H9 (cell line): ENCODE results near the gene PHETA1. TPM values are rescaled to one million over a fixed set of nuclear protein-coding genes. Genes with fewer than 3 reads are reported as not detected.

Experiments used
- DNase-seq: peaks from one replicate; pipeline ENCODE4 v3.0.0-alpha.2; 2017
- H2AFZ ChIP-seq: one replicate; pipeline ENCODE4 v1.6.1; 2013; ENCODE audit warnings: mild to moderate bottlenecking, low read length, control low read depth, moderate library complexity
- H2AK5ac ChIP-seq: 2 replicates; pipeline ENCODE4 v1.6.1; 2013; ENCODE audit warnings: low read length, control low read depth, mixed read lengths; ENCODE audit not compliant: insufficient read length
- H2BK120ac ChIP-seq: one replicate; pipeline ENCODE4 v1.6.1; 2013; ENCODE audit warnings: low read depth, mild to moderate bottlenecking, low read length, control low read depth, inconsistent platforms; ENCODE audit not compliant: poor library complexity, severe bottlenecking
- H2BK12ac ChIP-seq: 2 replicates; pipeline ENCODE4 v1.6.1; 2013; ENCODE audit warnings: low read length, control low read depth, mixed read lengths, low read depth; ENCODE audit not compliant: insufficient read length
- H2BK15ac ChIP-seq: 2 replicates; pipeline ENCODE4 v1.6.1; 2013; ENCODE audit warnings: low read depth, low read length, control low read depth
- H2BK20ac ChIP-seq: one replicate; pipeline ENCODE4 v1.6.1; 2013; ENCODE audit warnings: low read depth, mild to moderate bottlenecking, low read length, control low read depth, inconsistent platforms; ENCODE audit not compliant: poor library complexity, severe bottlenecking
- H2BK5ac ChIP-seq: 2 replicates; pipeline ENCODE4 v1.6.1; 2013; ENCODE audit warnings: low read length, control low read depth, mixed read lengths; ENCODE audit not compliant: insufficient read length
- H3K14ac ChIP-seq: 2 replicates; pipeline ENCODE4 v1.6.1; 2013; ENCODE audit warnings: low read length, control low read depth; ENCODE audit not compliant: insufficient read depth
- H3K18ac ChIP-seq: 2 replicates; pipeline ENCODE4 v1.6.1; 2013; ENCODE audit warnings: low read depth, mild to moderate bottlenecking, mixed read lengths, low read length, control low read depth; ENCODE audit not compliant: insufficient read length
- H3K23ac ChIP-seq: 2 replicates; pipeline ENCODE4 v1.6.1; 2013; ENCODE audit warnings: low read length, control low read depth, mixed read lengths, low read depth; ENCODE audit not compliant: insufficient read length
- H3K23me2 ChIP-seq: 2 replicates; pipeline ENCODE4 v1.6.1; 2013; ENCODE audit warnings: low read depth, mild to moderate bottlenecking, mixed read lengths, low read length, control low read depth; ENCODE audit not compliant: insufficient read length, poor library complexity, severe bottlenecking
- H3K27ac ChIP-seq: 2 replicates; pipeline ENCODE4 v1.5.1; 2013; ENCODE audit warnings: low read length, control low read depth, mixed read lengths, low read depth; ENCODE audit not compliant: insufficient read length
- H3K27me3 ChIP-seq: 2 replicates; pipeline ENCODE4 v1.6.1; 2013; ENCODE audit warnings: low read length, control low read depth, inconsistent platforms; ENCODE audit not compliant: insufficient read depth
- H3K4ac ChIP-seq: 2 replicates; pipeline ENCODE4 v1.6.1; 2013; ENCODE audit warnings: low read depth, mild to moderate bottlenecking, control low read depth, inconsistent platforms, low read length, moderate library complexity
- H3K4me1 ChIP-seq: 2 replicates; pipeline ENCODE4 v1.6.1; 2013; ENCODE audit warnings: low read length, control low read depth, inconsistent platforms; ENCODE audit not compliant: insufficient read depth
- H3K4me2 ChIP-seq: 2 replicates; pipeline ENCODE4 v1.6.1; 2013; ENCODE audit warnings: low read length, control low read depth, mixed read lengths; ENCODE audit not compliant: insufficient read length, insufficient read depth
- H3K56ac ChIP-seq: 2 replicates; pipeline ENCODE4 v1.6.1; 2013; ENCODE audit warnings: low read depth, mild to moderate bottlenecking, mixed read lengths, low read length, control low read depth; ENCODE audit not compliant: insufficient read length
- H3K79me1 ChIP-seq: 2 replicates; pipeline ENCODE4 v1.6.1; 2013; ENCODE audit warnings: low read depth, mild to moderate bottlenecking, moderate library complexity, low read length, control low read depth, inconsistent platforms; ENCODE audit not compliant: insufficient read depth, poor library complexity, severe bottlenecking
- H3K79me2 ChIP-seq: 2 replicates; pipeline ENCODE4 v1.6.1; 2013; ENCODE audit warnings: low read length, control low read depth, inconsistent platforms; ENCODE audit not compliant: insufficient read depth
- H3K9ac ChIP-seq: 2 replicates; pipeline ENCODE4 v1.6.1; 2013; ENCODE audit warnings: low read length, control low read depth, mixed read lengths; ENCODE audit not compliant: insufficient read length; ENCODE audit errors: extremely low read depth
- H3K9me3 ChIP-seq: one replicate; pipeline ENCODE4 v1.6.1; 2013; ENCODE audit warnings: low read depth, low read length, inconsistent platforms; ENCODE audit not compliant: control insufficient read depth
- H3T11ph ChIP-seq: one replicate; pipeline ENCODE4 v1.6.1; 2013; ENCODE audit warnings: mild to moderate bottlenecking, low read length, control low read depth, inconsistent platforms
- H4K20me1 ChIP-seq: one replicate; pipeline ENCODE4 v1.6.1; 2013; ENCODE audit not compliant: control insufficient read depth, insufficient read length, insufficient read depth
- H4K5ac ChIP-seq: 2 replicates; pipeline ENCODE4 v1.6.1; 2013; ENCODE audit warnings: low read depth, mild to moderate bottlenecking, mixed read lengths, low read length, control low read depth; ENCODE audit not compliant: insufficient read length
- H4K8ac ChIP-seq: replicated peaks from 2 replicates; pipeline ENCODE4 v1.6.1; 2013; ENCODE audit warnings: low read length, control low read depth, mixed read lengths, low read depth; ENCODE audit not compliant: insufficient read length
- H4K91ac ChIP-seq: 2 replicates; pipeline ENCODE4 v1.6.1; 2013; ENCODE audit warnings: low read depth, mild to moderate bottlenecking, moderate library complexity, mixed read lengths, low read length, control low read depth; ENCODE audit not compliant: insufficient read length
- H3K27ac Mint-ChIP-seq, 3 experiments: 2 replicates in 2 of 3; 3 replicates in 1 of 3; pipeline ENCODE4 v1.8.0; 2020 to 2021; ENCODE audit warnings: mixed read lengths in 3 of 3, mild to moderate bottlenecking in 1 of 3, moderate library complexity in 1 of 3
- H3K27me3 Mint-ChIP-seq: 2 replicates; pipeline ENCODE4 v1.8.0; 2021; ENCODE audit warnings: low read depth, mild to moderate bottlenecking, moderate library complexity, mixed read lengths
- H3K36me3 Mint-ChIP-seq, 3 experiments: 2 replicates in 2 of 3; 3 replicates in 1 of 3; pipeline ENCODE4 v1.8.0; 2020 to 2021; ENCODE audit warnings: low read depth in 3 of 3, mixed read lengths in 3 of 3; ENCODE audit not compliant: insufficient read depth in 1 of 3
- H3K4me1 Mint-ChIP-seq, 2 experiments: 2 replicates each; pipeline ENCODE4 v1.8.0; 2020; ENCODE audit warnings: mixed read lengths in 2 of 2
- H3K4me3 Mint-ChIP-seq, 2 experiments: 2 replicates in 1 of 2; 3 replicates in 1 of 2; pipeline ENCODE4 v1.8.0; 2020 to 2021; ENCODE audit warnings: mild to moderate bottlenecking in 2 of 2, mixed read lengths in 2 of 2, moderate library complexity in 1 of 2
- H3K9me3 Mint-ChIP-seq, 2 experiments: 2 replicates in 1 of 2; 3 replicates in 1 of 2; pipeline ENCODE4 v1.8.0; 2020; ENCODE audit warnings: mild to moderate bottlenecking in 2 of 2, mixed read lengths in 2 of 2, moderate library complexity in 1 of 2
- CTCF ChIP-seq: fragments of 200-600 bp; sonication (generic); conservative IDR thresholded peaks from 3 replicates; pipeline ENCODE4 v1.8.0; 2021; ENCODE audit warnings: antibody characterized with exemption, mild to moderate bottlenecking
- WGBS: extraction: QIAGEN DNeasy Blood & Tissue Kit; methylation state at CpG from one replicate; pipeline ENCODE4 v1.1.7; 2013; ENCODE audit warnings: missing lambda C conversion rate, low lambda C conversion rate, mixed read lengths; ENCODE audit not compliant: insufficient read length; ENCODE audit errors: extremely low coverage; 5-methylcytosine and 5-hydroxymethylcytosine counted together
- total RNA-seq: library from RNA; stranded (reverse); gene quantifications from 2 replicates; pipeline ENCODE4 v1.2.1, GENCODE V29; 2021

Gene PHETA1
- total RNA-seq, 1 experiment from 2014 or later = 13.1 TPM

GRCh38 chr12:111393700-111394300 lies 24.9 kb upstream of the PHETA1 start:
- Mint-ChIP-seq H3K4me1 (peaks cover 0 to 2% of the 10 kb centered on the region in 2 experiments; a peak in 1 of 4 replicates), H3K27me3 (peaks cover 1% of the 10 kb centered on the region; the same call in 1 of the 2 replicates), H3K4me3 (no peak overlapping the region), H3K9me3 (no peaks in the 10 kb centered on the region), H3K27ac (0 out of 7 replicates have a peak overlapping the region, but pooled peaks of 1 of the 3 experiments have one; percentile 61), H3K36me3 (no peaks in the 10 kb centered on the region)
- Histone ChIP-seq H4K20me1 (no peaks in the 10 kb centered on the region), H3K9me3 (no peaks in the 10 kb centered on the region), H4K8ac (no peak overlapping the region), H3K14ac (no peak overlapping the region), H3K4me1 (no peaks in the 10 kb centered on the region), H3K56ac (no peak overlapping the region), H2AK5ac (no peak overlapping the region), H3K23ac (no peak overlapping the region), H3K79me2 (no peaks in the 10 kb centered on the region), H3K23me2 (no peaks in the 10 kb centered on the region), H3T11ph (no peak overlapping the region), H2BK20ac (no peak overlapping the region), H2AFZ (no peak overlapping the region), H4K5ac (no peak overlapping the region), H3K4ac (no peak overlapping the region), H3K9ac (no peak overlapping the region), H4K91ac (no peak overlapping the region), H3K79me1 (no peaks in the 10 kb centered on the region), H3K18ac (no peak overlapping the region), H3K4me2 (no peak overlapping the region), H3K27ac (no peak overlapping the region), H2BK12ac (no peak overlapping the region), H2BK120ac (no peak overlapping the region), H2BK5ac (no peak overlapping the region), H3K27me3 (no peaks in the 10 kb centered on the region), H2BK15ac (no peak overlapping the region)
- no CpG with 5 or more reads among the region's 8 CpGs for WGBS
- TF ChIP-seq CTCF = no peak
- DNase-seq = no peak
